Stimulated activated naive CD4-positive, alpha-beta T cell (primary cell): ENCODE measurements around the gene DNAJC27.
"Not testable (repeated sequence)": the region's sequence is repeated elsewhere in the genome, so short reads cannot be mapped to it uniquely, and the experiment has no call there.

Experiments used
- DNase-seq, 6 experiments: peaks; one replicate each; lab custom pipeline; 2025; lab: John Stamatoyannopoulos, UW

Gene DNAJC27

GRCh38 chr2:24971536-24972314 lies at the start of gene DNAJC27:
Gene DNAJC27, minus strand, starts transcription at chr2:24971955. Its CDS starts 51 bp downstream, at chr2:24971904.
- DNase-seq, result peak; percentile 97 to 100 (median 100)

DNA sequence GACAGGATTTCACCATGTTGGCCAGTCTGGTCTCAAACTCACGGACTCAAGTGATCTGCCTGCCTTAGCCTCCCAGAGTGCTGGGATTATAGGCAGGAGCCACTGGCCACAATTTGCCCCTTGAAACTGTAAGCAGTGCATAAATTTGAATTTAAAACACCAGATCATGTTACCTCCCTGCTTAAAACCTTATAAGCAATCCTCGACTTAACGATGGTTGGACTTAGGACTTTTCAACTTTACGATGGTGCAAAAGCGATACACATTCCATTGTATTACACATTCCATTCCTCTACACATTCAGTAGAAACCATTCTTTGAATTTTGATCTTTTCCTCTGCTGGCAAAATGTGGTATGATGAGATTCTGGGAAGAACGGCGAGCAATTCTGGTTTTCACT lies 46.9 kb upstream of the DNAJC27 start:
- DNase-seq, result no peak

GRCh38 chr2:25014631-25015030 lies 42.9 kb upstream of the DNAJC27 start:
- no peak for DNase-seq

- DNase-seq, result not testable (repeated sequence)
These were observed 39.6 kb upstream of the DNAJC27 start for GRCh38 chr2:25011342-25011741.

DNA sequence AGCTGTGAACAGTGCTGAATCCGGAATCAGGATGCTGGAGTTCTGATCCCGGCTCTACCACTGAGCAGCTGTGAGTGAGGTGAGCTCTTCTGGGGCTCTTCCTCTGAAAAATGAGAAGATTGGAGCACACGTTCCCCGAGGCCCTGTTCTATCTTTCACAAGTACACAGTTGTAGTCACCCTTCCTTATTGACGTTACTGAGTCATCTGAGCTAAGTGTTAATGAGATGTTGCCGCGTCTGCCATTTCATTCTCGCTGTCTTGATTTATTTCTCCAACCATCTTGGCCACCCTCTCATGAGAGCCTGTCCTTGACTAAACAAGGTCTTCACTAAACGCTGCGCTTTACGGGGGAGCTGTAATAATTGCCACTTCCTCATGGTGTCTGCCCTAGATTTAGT lies 38.2 kb upstream of the DNAJC27 start:
- DNase-seq, result no peak

GRCh38 chr2:25002066-25002465 lies 30.3 kb upstream of the DNAJC27 start:
- DNase-seq, result no peak

GRCh38 chr2:25001325-25001637 lies 29.5 kb upstream of the DNAJC27 start:
- no peak for DNase-seq

DNA sequence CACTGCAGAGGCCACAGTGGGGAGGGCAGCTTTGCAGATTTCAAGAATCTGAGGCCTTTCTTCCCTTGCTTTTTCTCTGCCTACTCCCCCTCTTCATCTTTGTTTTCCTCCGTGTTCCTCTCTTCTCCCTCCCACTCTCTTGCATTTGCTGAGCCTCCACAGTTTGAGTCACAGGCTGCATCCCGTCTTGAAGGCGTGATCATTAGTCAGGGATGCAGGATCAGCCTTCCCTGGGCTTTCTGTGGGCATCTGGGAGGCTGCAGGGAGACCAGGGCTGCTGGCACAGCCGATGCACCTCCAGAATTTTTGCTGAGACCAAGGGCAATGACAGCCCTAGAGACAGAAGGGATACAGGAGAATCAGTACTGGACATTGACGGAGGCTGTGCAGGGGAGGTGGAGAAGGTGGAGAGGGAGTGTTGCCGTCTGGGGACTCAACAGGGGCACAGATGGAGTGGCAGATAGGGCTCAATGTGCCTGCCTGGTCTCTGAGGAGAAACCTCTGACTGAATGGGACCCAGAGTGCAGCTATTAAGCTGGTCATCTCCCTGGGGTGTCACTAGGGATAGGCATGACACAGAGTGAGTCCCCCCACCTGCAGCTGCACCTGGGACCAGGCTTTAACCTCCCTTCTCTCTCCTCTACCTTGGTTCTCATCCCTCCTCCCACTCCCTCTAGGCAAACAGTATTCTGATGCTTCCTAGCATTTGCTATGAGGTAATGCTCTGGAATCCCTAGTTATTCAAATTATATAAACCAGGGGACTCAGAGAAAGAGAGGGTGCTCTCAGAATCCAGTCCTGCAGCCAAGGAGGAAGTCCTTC lies 29.0 kb upstream of the DNAJC27 start:
- no peak for DNase-seq

DNA sequence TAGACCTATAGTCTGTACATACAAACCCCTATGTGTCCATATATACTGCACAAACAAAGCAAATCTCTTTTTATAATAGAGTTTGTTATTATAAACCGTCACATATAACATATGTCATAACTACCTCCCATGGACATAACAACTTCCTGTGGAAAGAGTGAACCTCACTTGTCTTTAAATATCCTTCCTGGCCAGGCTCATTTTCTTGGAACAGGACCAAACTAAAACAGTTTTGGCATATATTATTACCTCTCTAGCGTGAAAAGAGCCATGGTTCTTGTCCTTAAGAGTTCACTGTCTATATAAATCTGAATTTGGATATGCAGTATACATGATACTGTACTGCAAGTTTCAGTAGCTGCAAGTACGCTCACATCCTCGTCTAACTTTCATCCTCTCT lies 28.3 kb upstream of the DNAJC27 start:
- DNase-seq, result no peak

GRCh38 chr2:24999097-24999496 lies 27.3 kb upstream of the DNAJC27 start:
- not testable (repeated sequence) for DNase-seq

DNA sequence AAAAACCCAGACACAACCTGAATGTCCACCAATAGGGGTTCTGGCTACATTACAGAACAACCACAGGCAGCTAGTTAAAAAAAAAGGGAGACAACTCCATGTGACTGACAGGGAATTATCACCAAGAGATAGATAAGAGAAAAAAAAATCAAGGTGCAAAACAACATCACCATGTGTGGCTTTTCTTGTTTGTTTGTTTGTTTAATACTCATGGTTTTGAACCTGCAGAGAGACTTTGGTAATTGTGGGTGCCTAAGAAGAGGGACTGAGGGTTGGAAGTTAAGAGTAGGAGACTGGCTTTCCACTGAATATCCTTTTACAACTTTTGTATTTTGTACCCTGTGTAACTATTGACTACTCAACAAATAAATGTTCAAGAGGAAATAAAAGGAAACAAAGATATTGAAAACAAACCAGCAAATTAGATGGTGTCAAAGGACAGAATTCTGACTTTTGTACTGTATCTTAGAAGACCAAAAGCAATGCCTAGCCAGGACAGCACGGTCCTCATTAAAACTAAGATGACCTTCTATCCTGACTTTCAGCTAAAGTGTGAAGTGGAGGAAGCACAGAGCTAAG lies 22.5 kb upstream of the DNAJC27 start:
- DNase-seq, result no peak

DNA sequence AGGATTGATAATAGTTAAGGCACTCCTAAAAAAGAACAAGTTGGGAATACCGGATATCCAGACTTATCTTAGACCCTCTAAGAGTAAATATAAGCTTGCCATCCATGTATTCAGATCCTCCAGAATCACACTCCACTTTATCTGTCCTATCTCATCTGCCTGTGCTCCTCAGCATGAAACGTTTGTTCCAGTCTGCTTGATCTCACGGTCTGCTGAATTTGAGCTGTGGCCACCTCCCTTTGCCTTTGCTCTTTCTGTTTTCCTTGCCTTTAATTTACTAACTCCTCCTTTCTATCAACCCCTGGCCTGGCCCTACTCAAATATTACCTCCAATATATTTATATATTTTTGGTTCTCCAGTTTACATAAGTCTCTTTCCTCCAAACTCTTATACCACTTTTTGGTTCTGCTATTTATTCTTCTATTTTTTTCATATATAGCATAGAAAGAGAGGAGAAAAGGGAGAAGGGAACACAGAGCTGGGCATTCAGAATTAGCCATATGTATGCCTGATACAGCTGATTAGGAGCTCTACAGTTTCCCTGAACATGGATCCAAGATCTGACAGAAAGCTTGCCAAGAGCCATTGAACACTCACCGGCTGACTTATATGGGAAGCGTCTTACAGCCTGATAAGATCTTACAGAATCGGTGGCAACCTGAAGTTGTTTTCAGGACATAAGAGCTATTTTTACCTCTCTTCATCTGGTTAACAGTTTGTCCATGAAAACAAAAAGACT lies 21.8 kb upstream of the DNAJC27 start:
- no peak for DNase-seq

DNA sequence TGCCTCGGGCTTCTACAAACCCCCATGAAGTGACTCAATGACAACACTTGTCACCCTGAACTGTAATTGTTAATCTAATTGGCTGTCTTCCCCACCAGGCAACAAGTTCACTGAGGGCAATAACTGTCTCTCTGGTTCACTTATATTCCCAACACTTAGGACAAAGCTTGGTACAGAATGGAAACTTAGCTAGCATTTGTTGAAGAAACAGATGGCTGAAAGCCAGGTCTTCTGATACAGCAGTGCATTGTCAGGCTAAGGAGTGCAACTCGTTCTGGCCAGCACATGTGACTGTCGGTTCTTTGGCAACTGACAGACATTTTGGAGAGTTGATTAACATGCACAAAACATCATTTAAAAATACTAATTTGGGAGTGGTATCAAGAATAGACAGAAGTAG lies 14.6 kb upstream of the DNAJC27 start:
- DNase-seq, result no peak

DNA sequence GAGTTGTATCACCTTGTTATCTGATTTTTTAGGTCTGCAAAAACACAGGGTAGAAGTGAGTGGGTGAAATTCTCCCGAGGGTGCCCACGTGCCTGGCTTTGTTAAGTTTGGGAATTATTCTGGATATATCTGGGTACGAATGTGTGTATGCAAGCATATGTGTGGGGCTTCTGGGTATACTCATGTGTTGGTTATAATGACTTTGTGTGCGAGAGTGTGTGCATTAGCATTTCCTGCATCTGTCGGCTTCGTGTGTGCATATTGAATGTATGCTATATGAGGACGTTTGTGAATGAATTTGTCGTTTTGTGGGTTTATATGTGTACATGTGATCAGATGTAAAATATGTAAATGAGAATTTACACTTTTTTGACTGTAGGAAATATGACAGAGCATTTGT lies 13.8 kb upstream of the DNAJC27 start:
- no peak for DNase-seq

GRCh38 chr2:24984912-24985311 lies 13.2 kb upstream of the DNAJC27 start:
- no peak for DNase-seq

- DNase-seq, result no peak
These were observed 9.8 kb upstream of the DNAJC27 start for GRCh38 chr2:24981411-24982136.

GRCh38 chr2:24978661-24979060 lies 6.9 kb upstream of the DNAJC27 start:
- no peak for DNase-seq

- DNase-seq, result no peak
These were observed 5.9 kb upstream of the DNAJC27 start for GRCh38 chr2:24977631-24978030.

DNA sequence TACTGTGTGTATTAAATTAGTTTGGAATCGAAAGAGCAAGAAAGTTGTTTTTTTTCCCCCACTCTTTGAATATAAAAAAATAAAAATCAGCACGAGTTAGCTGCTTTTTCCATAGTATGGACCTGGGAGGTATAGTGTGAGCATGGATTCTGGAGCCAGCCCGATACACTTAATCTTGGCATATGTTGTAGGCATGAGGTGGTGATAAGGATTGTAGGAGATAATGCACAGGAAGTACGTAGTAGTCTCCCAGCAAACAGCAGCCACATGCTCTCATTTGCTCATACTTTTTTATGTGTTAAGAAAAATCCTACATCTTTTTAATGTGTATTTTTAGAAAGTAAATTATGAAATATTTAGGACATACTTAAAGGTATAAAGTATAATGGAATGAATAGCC lies 2.1 kb upstream of the DNAJC27 start:
- DNase-seq, result no peak

DNA sequence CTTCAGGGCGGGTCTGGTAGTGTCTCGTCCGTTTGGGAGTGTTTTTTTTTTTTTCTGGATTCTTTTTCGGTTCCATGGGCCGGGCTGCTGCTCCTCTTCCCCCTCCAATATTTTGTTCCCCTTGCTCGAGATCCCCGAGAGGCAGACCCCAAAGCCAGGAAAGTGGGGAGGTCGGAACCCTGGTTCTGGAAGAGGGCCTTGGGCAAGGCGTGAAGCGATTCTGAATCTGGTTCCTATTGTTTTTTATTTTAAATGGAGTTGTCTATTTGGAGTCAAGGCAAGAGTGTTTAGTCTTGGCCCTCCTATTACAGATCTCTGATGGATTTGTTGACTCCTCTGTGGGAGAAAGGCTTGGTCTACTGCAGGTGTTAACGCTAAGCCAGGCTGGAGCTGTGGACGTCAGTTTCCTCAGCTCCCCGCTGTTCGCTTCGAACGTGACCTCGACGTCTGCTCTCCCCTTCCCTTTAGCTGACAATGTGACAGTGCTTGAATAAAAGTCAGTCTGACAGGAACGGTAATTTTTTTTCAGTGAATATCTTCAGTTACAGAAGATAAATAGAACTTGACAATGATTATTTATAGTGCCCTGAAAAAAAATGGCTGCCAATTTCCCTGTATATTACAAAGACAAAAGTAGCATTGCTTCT lies 683 bp upstream of the DNAJC27 start:
- peak; percentile 14 to 76 (median 36) for DNase-seq

- peak in 1 of 6 experiments; percentile 38 for DNase-seq
These were observed 544 bp downstream of the DNAJC27 start for GRCh38 chr2:24971286-24971535.
